T-cell (primary cell): ENCODE results near the gene KMT2A. TPM values are rescaled to one million over a fixed set of nuclear protein-coding genes. Genes with fewer than 3 reads are reported as not detected.
"Not testable (repeated sequence)": the region's sequence is repeated elsewhere in the genome, so short reads cannot be mapped to it uniquely, and the experiment has no call there.

Experiments used
- ATAC-seq, 4 experiments: fragments of 200-7000 bp in 3 of 4; fragments of 150-1000 bp in 1 of 4; cut with Tn5 transposase; replicated peaks in 1 of 4; 1 replicate in 3 of 4; 2 replicates in 1 of 4; pipeline ENCODE4 v1.10.0; 2021; ENCODE audit warnings: moderate library complexity in 3 of 4, mild to moderate bottlenecking in 2 of 4, moderate number of reproducible peaks in 1 of 4
- CTCF ChIA-PET, 2 donors: fragments of 300-600 bp; sonication (Branson Sonifier 250); formaldehyde crosslinking; loops; one replicate each; lab custom pipeline; 2022; ENCODE audit warnings: antibody characterized with exemption in 2 of 2; lab: Charles Lee
- POLR2A ChIA-PET, 2 donors: fragments of 300-600 bp; sonication (Branson Sonifier 250); formaldehyde crosslinking; loops; one replicate each; lab custom pipeline; 2022; ENCODE audit warnings: antibody characterized with exemption in 2 of 2; lab: Charles Lee
- DNase-seq, 35 experiments: peaks; one replicate each; pipeline versions ENCODE4 v3.0.0 to v3.0.0-alpha.2; 2013 to 2023
- H3K27ac ChIP-seq: one replicate; pipeline ENCODE4 v1.5.1; 2013; ENCODE audit warnings: low read length
- H3K27me3 ChIP-seq, 2 experiments: replicated peaks in 1 of 2; 1 replicate in 1 of 2; 2 replicates in 1 of 2; pipeline versions ENCODE4 v1.6.1 to v1.7.0; 2013; ENCODE audit warnings: low read length in 1 of 2, mixed read lengths in 1 of 2; ENCODE audit not compliant: control insufficient read depth in 2 of 2, insufficient read depth in 2 of 2; ENCODE audit errors: extremely low read depth in 1 of 2
- H3K36me3 ChIP-seq, 2 donors: 1 replicate in 1 of 2; 2 replicates in 1 of 2; pipeline versions ENCODE4 v1.6.1 to v1.7.0; 2013; ENCODE audit warnings: low read length in 1 of 2; ENCODE audit not compliant: control insufficient read depth in 2 of 2, insufficient read depth in 1 of 2; ENCODE audit errors: extremely low read depth in 1 of 2
- H3K4me1 ChIP-seq, 2 experiments: 1 replicate in 1 of 2; 2 replicates in 1 of 2; pipeline versions ENCODE4 v1.6.1 to v1.7.0; 2013; ENCODE audit warnings: low read length in 2 of 2, mixed read lengths in 1 of 2; ENCODE audit not compliant: insufficient read depth in 2 of 2, control insufficient read depth in 1 of 2; ENCODE audit errors: extremely low read depth in 1 of 2
- H3K4me3 ChIP-seq, 2 donors: 1 replicate in 1 of 2; 2 replicates in 1 of 2; pipeline versions ENCODE4 v1.5.1 to v1.7.0; 2013; ENCODE audit warnings: mild to moderate bottlenecking in 2 of 2, low read length in 1 of 2, moderate library complexity in 1 of 2; ENCODE audit not compliant: control insufficient read depth in 1 of 2; ENCODE audit errors: extremely low read depth in 1 of 2
- H3K9me3 ChIP-seq: 2 replicates; pipeline ENCODE4 v1.7.0; 2013
- H3K27ac Mint-ChIP-seq, 2 donors: one replicate each; pipeline ENCODE4 v1.8.0; 2020 to 2021; ENCODE audit warnings: mild to moderate bottlenecking in 2 of 2, mixed read lengths in 2 of 2
- H3K27me3 Mint-ChIP-seq, 2 donors: one replicate each; pipeline ENCODE4 v1.8.0; 2021 to 2022; ENCODE audit warnings: mixed read lengths in 2 of 2
- H3K36me3 Mint-ChIP-seq: one replicate; pipeline ENCODE4 v1.8.0; 2021; ENCODE audit warnings: mixed read lengths
- H3K4me1 Mint-ChIP-seq, 3 donors: one replicate each; pipeline ENCODE4 v1.8.0; 2020 to 2022; ENCODE audit warnings: mixed read lengths in 3 of 3, mild to moderate bottlenecking in 1 of 3
- H3K4me3 Mint-ChIP-seq, 3 donors: one replicate each; pipeline ENCODE4 v1.8.0; 2020 to 2022; ENCODE audit warnings: mild to moderate bottlenecking in 3 of 3, mixed read lengths in 3 of 3, moderate library complexity in 3 of 3
- H3K9me3 Mint-ChIP-seq, 3 donors: one replicate each; pipeline ENCODE4 v1.8.0; 2020 to 2022; ENCODE audit warnings: mixed read lengths in 3 of 3
- WGBS: methylation state at CpG from one replicate; pipeline ENCODE4 v1.1.5; 2013; ENCODE audit warnings: missing lambda C conversion rate; ENCODE audit not compliant: insufficient coverage; 5-methylcytosine and 5-hydroxymethylcytosine counted together
- total RNA-seq, 35 experiments: library from RNA in 6 of 35; stranded (reverse) in 6 of 35; fragments of 120-200 nt in 1 of 35; gene quantifications; one replicate each; pipeline versions ENCODE4 v1.2.1 to v1.2.4 and lab custom pipeline; 2013 to 2026

The KMT2A gene
- total RNA-seq, 5 donors from 2014 or later (not counting 1 experiment from before 2014, with no cell fraction given), result 130 to 183 (median 153) TPM

GRCh38 chr11:118565051-118565450 lies 128.8 kb downstream of the KMT2A start:
- H3K4me1 ChIP-seq, result peaks cover 0 to 12% of the 10 kb centered on the region in 2 experiments
- WGBS, result 57% methylated on average over 2 of the region's 5 CpGs
- DNase-seq (no peak), ATAC-seq (no peak)
- no peaks in the 10 kb centered on the region for H3K27me3 ChIP-seq
- no peaks in the 10 kb centered on the region for H3K36me3 ChIP-seq
- POLR2A ChIA-PET, result interaction anchor here in 1 of 2 donors (0.6 to 0.7 kb wide), 3 partner anchors 234 to 540 kb away, joined by 3 to 5 read pairs (median 4); no protein-coding TSS in a partner anchor
- no peaks in the 10 kb centered on the region for H3K27me3 Mint-ChIP-seq
- peak overlapping the region; percentile 66 to 85 (median 77) for H3K4me3 Mint-ChIP-seq
- CTCF ChIA-PET, result interaction anchor here in 1 of 2 donors (0.7 kb wide), 1 partner anchor 46 kb away, joined by 3 read pairs; no protein-coding TSS in a partner anchor
- H3K4me3 ChIP-seq, result no peak overlapping the region
- H3K9me3 Mint-ChIP-seq, result no peaks in the 10 kb centered on the region
- H3K27ac ChIP-seq, result no peak overlapping the region
- peaks cover 2% of the 10 kb centered on the region for H3K36me3 Mint-ChIP-seq
- H3K9me3 ChIP-seq, result no peaks in the 10 kb centered on the region
- peaks cover 23 to 25% (median 23%) of the 10 kb centered on the region in 3 donors for H3K4me1 Mint-ChIP-seq
- peak overlapping the region; percentile 57 to 74 for H3K27ac Mint-ChIP-seq

DNA sequence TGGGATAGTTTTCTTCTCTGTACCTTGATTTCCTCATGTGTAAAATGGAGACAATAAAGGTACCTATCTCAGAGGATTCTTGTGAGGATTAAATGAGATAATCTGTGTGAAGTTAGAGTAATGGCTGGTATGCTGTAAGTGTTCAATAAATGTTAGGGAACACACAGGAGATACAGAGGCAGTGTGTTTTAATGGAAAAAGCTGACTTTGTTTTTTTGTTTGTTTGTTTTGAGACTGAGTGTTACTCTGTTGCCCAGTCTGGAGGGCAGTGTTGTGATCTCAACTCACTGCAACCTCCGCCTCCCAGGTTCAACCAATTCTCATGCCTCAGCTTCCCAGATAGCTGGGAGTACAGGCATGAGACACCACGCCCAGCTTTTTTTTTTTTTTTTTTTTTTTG lies 133.4 kb downstream of the KMT2A start:
- Mint-ChIP-seq H3K27ac (no peak overlapping the region), H3K27me3 (no peaks in the 10 kb centered on the region), H3K4me3 (no peak overlapping the region), H3K9me3 (no peaks in the 10 kb centered on the region), H3K4me1 (peaks cover 31 to 40% (median 37%) of the 10 kb centered on the region in 3 donors), H3K36me3 (no peaks in the 10 kb centered on the region)
- POLR2A ChIA-PET, result interaction anchor here in 1 of 2 donors (0.7 kb wide), 1 partner anchor 781 kb away, joined by 3 read pairs; no protein-coding TSS in a partner anchor
- DNase-seq (no peak), ATAC-seq (no peak)
- no peak overlapping the region for H3K27ac ChIP-seq
- no peaks in the 10 kb centered on the region for H3K27me3 ChIP-seq
- no peak overlapping the region for H3K4me3 ChIP-seq
- CTCF ChIA-PET, result interaction anchor here in 1 of 2 donors (0.7 to 1.6 kb wide), 2 partner anchors 29 to 31 kb away, joined by 3 to 11 read pairs; no protein-coding TSS in a partner anchor
- no peaks in the 10 kb centered on the region for H3K9me3 ChIP-seq
- H3K36me3 ChIP-seq, result no peaks in the 10 kb centered on the region
- H3K4me1 ChIP-seq, result peaks cover 13 to 21% of the 10 kb centered on the region in 2 experiments
- WGBS, result 50% methylated on average over 1 of the region's 2 CpGs

- Histone ChIP-seq H3K36me3 (no peaks in the 10 kb centered on the region), H3K27ac (peak overlapping the region; percentile 99), H3K4me1 (peaks cover 18 to 20% of the 10 kb centered on the region in 2 experiments), H3K4me3 (no peak overlapping the region), H3K27me3 (no peaks in the 10 kb centered on the region), H3K9me3 (no peaks in the 10 kb centered on the region)
- peak overlapping the region; percentile 95 to 97 for H3K27ac Mint-ChIP-seq
- peaks cover 35 to 43% (median 40%) of the 10 kb centered on the region in 3 donors for H3K4me1 Mint-ChIP-seq
- peaks cover 1% of the 10 kb centered on the region for H3K36me3 Mint-ChIP-seq
- CTCF ChIA-PET, result interaction anchor here in 1 of 2 donors (0.6 kb wide), 1 partner anchor 372 kb away, joined by 3 read pairs; no protein-coding TSS in a partner anchor
- no peak for ATAC-seq
- DNase-seq, result no peak
- H3K4me3 Mint-ChIP-seq, result peak overlapping the region in 2 of 3 donors; percentile 28 to 90
- H3K9me3 Mint-ChIP-seq, result no peaks in the 10 kb centered on the region
- no CpG with 5 or more reads among the region's 1 CpG for WGBS
- POLR2A ChIA-PET, result no interaction called here
- no peaks in the 10 kb centered on the region for H3K27me3 Mint-ChIP-seq
Observed at GRCh38 chr11:118570787-118571186, 134.5 kb downstream of the KMT2A start.

GRCh38 chr11:118571701-118572060 lies 135.4 kb downstream of the KMT2A start:
- Histone ChIP-seq H3K27ac (peak overlapping the region; percentile 99), H3K4me1 (peaks cover 16 to 20% of the 10 kb centered on the region in 2 experiments), H3K4me3 (peak overlapping the region; percentile 75 to 100)
- H3K27me3 ChIP-seq, H3K9me3 Mint-ChIP-seq, H3K9me3 ChIP-seq, ATAC-seq, H3K36me3 ChIP-seq, CTCF ChIA-PET, H3K36me3 Mint-ChIP-seq, H3K27me3 Mint-ChIP-seq: not testable (repeated sequence)
- WGBS, result no CpG with 5 or more reads among the region's 15 CpGs
- Mint-ChIP-seq H3K4me1 (peaks cover 43 to 46% (median 44%) of the 10 kb centered on the region in 3 donors), H3K4me3 (peak overlapping the region; percentile 90 to 96 (median 93)), H3K27ac (peak overlapping the region; percentile 95 to 97)
- POLR2A ChIA-PET, result interaction anchor here in 1 of 2 donors (0.7 kb wide), 1 partner anchor 537 kb away, joined by 4 read pairs; no protein-coding TSS in a partner anchor
- DNase-seq, result peak in 7 of 35 experiments; percentile 0 to 27 (median 3)

DNA sequence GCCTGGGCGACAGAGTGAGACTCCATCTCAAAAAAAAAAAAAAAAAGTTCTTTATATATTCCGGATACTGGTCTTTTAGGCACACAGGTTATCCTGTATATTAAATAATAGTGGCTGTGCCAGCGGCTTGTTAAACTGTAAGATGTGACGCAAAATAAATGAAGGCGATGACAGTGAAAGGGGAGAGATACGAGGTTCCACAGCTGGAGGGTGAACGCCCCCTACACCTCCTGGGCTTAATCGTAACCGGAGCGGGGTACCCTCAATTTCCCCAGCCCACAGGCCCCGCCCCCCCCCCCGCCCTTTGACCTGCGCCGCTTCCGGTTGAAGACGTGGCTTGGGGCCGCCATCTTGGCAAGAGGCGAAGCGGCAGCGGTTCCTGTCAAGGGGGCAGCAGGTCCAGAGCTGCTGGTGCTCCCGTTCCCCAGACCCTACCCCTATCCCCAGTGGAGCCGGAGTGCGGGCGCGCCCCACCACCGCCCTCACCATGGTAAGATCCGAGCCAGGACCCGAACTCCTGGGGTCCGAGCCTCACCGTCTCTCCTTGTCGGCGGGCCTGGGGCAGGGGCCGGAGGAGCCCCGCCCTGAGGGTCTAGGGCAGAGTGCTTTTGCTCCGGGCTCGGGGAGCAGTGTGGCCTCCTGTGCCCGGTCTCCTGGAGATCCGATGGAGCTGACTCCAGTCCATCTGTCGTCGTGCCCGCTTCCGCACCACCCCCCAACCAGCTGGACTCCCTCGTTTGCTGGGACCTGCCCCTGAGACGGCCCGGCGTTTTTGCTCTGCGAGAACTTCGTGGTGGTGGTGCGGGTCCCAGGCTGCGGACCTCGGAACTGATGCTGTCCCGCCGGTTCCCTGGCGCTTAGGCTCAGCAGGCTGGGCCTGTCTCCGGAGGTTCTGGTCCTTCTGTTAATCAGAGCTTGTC lies 136.0 kb downstream of the KMT2A start, which contains the start of gene ARCN1:
Gene ARCN1, plus strand, starts transcription at position 349 of the 920 bp plus-strand sequence. Its CDS starts 139 bp downstream, at position 488.
- ChIA-PET CTCF (interaction anchor here (0.6 to 1.1 kb wide), 6 partner anchors 11 to 810 kb away, joined by 3 to 4 read pairs (median 3); no protein-coding TSS in a partner anchor), POLR2A (interaction anchor here (0.5 to 0.8 kb wide), 6 partner anchors 37 to 538 kb away, joined by 3 to 18 read pairs (median 5); no protein-coding TSS in a partner anchor)
- Mint-ChIP-seq H3K27ac (peak within 1 kb of the TSS; percentile 95 to 97), H3K9me3 (no peaks in the 10 kb centered on the region), H3K4me3 (peak within 1 kb of the TSS; percentile 90 to 96 (median 93)), H3K36me3 (peaks cover 6% of the 10 kb centered on the region), H3K27me3 (no peaks in the 10 kb centered on the region), H3K4me1 (peaks cover 50 to 52% (median 51%) of the 10 kb centered on the region in 3 donors)
- Histone ChIP-seq H3K4me3 (peak within 1 kb of the TSS; percentile 97 to 100), H3K36me3 (peaks cover 0 to 4% of the 10 kb centered on the region in 2 donors), H3K9me3 (no peaks in the 10 kb centered on the region), H3K4me1 (peaks cover 20 to 22% of the 10 kb centered on the region in 2 experiments), H3K27ac (peak within 1 kb of the TSS; percentile 99), H3K27me3 (no peaks in the 10 kb centered on the region)
- WGBS, result under 1% methylated on average over 37 of the region's 55 CpGs
- DNase-seq, result peak; percentile 63 to 88 (median 74)
- ATAC-seq, result peak; percentile 86 to 90 (median 86)
